ENCODE measurements around the gene XXYLT1. TPM values are rescaled to one million over a fixed set of nuclear protein-coding genes. Genes with fewer than 3 reads are reported as not detected.
"Not testable (repeated sequence)": the region's sequence is repeated elsewhere in the genome, so short reads cannot be mapped to it uniquely, and the experiment has no call there.

Gene XXYLT1
- 69.4 and 93.1 TPM in 2 replicates for total RNA-seq

DNA sequence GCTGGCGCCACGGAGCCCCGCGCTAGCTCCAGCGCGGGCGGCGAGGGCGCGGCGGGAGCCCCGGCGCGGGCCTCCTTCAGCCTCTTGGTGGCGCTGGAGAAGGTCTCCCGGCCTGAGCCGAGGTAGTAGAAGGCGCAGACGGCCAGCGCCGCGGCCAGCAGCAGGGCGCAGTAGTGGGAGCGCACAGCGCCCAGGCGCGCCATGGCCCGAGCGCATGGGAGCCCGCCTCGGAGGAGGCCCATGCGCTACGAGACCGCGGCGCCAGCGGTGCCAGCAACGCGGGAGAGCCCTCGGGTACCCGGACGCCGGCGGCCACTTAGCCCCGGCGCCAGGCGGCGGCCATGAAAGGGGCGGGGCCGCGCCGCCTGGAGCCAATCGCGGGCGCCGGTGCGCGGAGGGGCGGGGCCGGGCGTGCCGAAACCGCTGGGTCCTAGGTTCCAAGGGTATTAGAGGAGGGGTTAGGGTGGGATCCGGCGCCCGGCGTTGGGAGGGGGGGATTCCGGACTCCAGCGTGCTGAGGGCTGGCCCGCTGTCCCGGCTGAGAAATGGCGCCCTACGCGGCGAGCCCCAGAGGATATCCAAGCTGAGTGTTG lies at the start of gene XXYLT1:
XXYLT1 (minus strand) TSS at position 343 of the 593 bp plus-strand sequence; CDS start at position 242, 101 bp downstream.
- DNase-seq (ENCODE audit: extremely low read depth, low read depth, low spot score) = no peak

DNA sequence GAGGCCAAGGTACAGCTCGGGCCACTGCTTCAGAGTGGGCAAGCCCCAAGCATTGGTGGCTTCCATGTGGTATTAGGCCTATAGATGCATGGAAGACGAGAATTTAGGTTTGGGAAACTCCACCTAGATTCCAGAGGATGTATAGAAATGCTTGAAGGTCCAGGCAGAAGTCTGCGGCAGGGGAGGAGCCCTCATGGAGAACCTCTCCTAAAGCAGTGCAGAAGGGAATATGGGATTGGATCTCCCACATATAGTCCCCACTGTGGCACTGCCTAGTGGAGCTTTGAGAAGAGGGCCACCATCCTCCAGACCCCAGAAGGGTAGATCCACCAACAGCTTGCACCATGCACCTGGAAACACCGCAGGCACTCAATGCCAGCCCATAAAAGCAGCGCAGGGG lies 48.1 kb upstream of the XXYLT1 start:
- DNase-seq (ENCODE audit: extremely low read depth, low read depth, low spot score) = no peak

- DNase-seq (ENCODE audit: extremely low read depth, low read depth, low spot score) = peak; percentile 14
These were observed 41.8 kb upstream of the XXYLT1 start for GRCh38 chr3:195312714-195313113.

- DNase-seq (ENCODE audit: extremely low read depth, low read depth, low spot score) = no peak
These were observed 36.8 kb upstream of the XXYLT1 start for GRCh38 chr3:195307711-195308110.

DNA sequence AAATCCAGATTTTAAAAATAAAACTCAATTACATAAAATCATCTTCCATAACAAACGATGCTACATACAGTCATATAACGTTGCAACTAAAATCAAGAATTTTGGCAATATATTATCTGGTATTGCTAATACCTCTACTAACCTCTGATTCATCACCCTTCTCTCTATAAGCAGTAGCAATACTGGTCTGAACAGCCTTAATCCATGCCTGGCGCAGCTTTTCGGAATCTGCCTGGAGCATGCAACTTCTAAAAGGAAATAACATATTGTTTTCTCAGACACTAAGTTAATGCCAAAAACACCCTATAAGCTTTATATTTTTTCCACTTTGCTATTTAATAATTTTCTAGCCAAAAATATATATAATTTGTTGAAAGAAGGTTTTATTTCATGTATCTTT lies 35.4 kb upstream of the XXYLT1 start:
- DNase-seq (ENCODE audit: extremely low read depth, low read depth, low spot score) = no peak

GRCh38 chr3:195302431-195302830 lies 31.5 kb upstream of the XXYLT1 start:
- no peak for DNase-seq (ENCODE audit: extremely low read depth, low read depth, low spot score)

GRCh38 chr3:195297446-195297845 lies 26.5 kb upstream of the XXYLT1 start:
- no peak for DNase-seq (ENCODE audit: extremely low read depth, low read depth, low spot score)

GRCh38 chr3:195296662-195297061 lies 25.7 kb upstream of the XXYLT1 start:
- no peak for DNase-seq (ENCODE audit: extremely low read depth, low read depth, low spot score)

- DNase-seq (ENCODE audit: extremely low read depth, low read depth, low spot score) = no peak
These were observed 20.2 kb upstream of the XXYLT1 start for GRCh38 chr3:195291121-195291520.

DNA sequence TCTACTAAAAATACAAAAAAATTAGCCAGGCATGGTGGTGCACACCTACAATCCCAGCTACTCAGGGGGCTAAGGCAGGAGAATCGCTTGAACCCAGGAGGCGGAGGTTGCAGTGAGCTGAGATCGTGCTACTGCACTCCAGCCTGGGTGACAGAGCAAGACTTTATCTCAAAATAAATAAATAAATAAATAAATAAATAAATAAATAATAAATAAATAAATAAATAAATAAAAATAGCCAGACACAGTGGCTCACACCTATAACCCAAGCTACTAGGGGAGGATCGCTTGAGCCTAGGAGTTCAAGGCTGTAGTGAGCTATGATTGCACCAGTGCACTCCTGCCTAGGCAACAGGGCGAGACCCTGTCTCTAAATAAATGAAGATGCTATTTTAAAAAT lies 19.7 kb upstream of the XXYLT1 start:
- not testable (repeated sequence) for DNase-seq (ENCODE audit: extremely low read depth, low read depth, low spot score)

- no peak for DNase-seq (ENCODE audit: extremely low read depth, low read depth, low spot score)
These were observed 15.3 kb upstream of the XXYLT1 start for GRCh38 chr3:195286115-195286872.

- DNase-seq (ENCODE audit: extremely low read depth, low read depth, low spot score) = no peak
These were observed 14.4 kb upstream of the XXYLT1 start for GRCh38 chr3:195285372-195285771.

DNA sequence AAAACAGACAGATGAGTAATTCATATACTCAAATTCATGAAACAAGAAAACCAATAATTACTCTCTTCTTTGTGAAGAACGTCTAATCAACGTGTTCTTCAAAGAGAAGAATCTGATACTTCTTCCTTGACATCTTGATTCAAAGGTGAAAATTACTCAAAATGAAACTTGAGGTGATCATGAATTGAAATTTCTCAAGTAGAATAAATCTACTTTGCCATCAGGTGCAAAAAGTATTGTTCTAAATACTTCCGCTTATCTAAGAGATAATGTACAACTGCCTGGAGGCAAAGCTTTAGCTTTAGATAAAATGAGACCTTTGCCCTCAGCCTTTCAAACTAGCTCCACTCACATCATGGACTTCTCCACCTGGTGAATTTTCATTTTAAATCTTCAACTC lies 13.9 kb upstream of the XXYLT1 start:
- no peak for DNase-seq (ENCODE audit: extremely low read depth, low read depth, low spot score)

DNA sequence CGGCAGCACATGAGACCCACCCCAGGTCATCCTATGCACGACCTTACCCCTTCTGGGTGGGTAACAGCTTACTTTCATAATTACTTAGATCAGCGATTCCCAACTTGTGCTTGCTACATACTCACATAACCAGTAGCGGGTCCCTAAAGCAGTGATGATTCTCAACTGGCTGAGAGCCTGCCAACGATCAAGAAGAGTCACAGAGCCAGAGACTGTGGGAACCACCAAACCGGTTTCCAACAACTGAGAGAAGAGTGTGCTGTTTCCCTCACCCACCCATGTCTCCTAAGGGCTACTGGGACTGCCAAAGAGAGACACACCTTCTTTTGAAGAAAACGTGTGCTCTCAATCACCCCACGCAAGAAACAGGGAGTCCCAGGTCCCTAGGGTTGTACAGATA lies 12.0 kb upstream of the XXYLT1 start:
- no peak for DNase-seq (ENCODE audit: extremely low read depth, low read depth, low spot score)

- no peak for DNase-seq (ENCODE audit: extremely low read depth, low read depth, low spot score)
These were observed 3.5 kb upstream of the XXYLT1 start for GRCh38 chr3:195274259-195274966.

DNA sequence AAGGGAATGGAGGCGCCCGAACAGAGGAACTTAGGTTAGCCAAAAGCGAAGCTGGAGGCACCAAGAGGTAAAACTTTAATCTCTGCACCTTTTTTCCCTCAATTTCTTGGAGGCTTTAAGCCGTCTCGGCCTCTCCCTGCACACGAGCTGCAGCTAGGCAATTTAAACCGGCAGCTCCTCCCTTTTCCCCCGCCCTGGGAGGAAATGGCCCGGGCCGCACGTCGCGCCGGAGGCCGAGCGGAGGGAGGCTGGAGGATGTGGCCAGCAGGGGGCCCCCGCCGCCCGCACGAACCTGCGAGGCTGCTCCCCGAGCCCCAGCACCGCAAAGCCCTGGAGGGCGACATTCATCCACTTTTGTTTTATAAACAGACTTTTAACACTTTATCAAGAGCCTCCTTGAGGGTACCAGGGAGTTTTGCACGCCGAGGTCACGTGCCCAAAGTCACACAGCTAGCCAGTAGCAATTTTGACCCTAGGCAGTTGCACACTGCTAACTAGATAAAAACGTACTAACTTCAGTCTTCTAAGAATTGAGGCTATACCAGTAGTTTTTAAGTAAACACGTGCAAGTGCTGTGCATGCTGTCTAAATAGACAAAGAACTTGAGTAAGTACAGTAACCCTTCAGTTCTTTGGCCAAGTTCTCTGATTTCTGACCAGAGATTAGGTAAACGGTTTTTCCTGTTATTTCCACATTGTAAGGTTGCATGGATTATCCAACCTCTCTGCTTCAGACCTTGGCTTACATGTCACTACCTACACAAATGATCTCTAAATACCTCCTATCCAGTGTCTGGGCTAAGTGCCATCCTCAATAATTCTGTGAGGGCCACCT lies 668 bp upstream of the XXYLT1 start:
- no peak for DNase-seq (ENCODE audit: extremely low read depth, low read depth, low spot score)

DNA sequence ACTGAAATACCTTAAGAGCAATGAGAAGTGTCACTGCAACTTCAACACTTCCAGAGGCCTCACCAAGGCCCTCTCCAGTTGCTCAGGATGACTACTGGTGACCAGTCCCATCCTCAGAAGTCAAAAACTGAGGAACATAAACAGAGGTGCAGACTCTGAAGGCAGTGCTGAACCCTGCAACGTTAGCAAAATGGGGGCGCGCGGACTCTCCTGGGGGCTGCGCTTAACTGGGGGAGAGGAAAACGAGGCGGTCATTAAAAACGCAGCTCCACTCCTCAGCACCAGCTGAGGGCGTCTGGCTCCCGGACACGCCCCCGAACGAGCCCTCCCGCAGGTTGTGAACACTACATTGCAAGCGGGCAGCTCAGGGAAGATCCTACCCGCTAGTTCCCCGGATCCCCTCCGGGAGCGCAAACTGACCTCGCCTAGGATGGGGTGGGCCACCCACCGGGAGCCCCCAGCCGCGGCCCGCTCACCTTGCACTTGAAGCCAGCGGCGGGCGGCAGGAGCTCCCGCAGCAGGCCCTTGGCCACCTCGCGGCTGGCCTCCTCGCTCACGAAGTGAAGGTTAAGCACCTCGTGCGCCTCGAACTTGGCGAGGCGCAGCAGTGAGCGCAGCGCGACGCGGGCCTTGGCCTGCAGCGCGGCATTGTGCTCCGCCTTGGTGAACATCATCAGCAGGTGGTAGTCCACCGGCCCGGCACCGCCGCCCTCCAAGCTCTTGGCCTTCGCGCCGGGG lies 711 bp downstream of the XXYLT1 start:
- DNase-seq (ENCODE audit: extremely low read depth, low read depth, low spot score) = no peak

GRCh38 chr3:195269375-195270078 lies 1.4 kb downstream of the XXYLT1 start:
- no peak for DNase-seq (ENCODE audit: extremely low read depth, low read depth, low spot score)

- no peak for DNase-seq (ENCODE audit: extremely low read depth, low read depth, low spot score)
These were observed 2.2 kb downstream of the XXYLT1 start for GRCh38 chr3:195268576-195269309.
